K562 (cell line): ENCODE measurements around the gene GPRIN3. TPM values are rescaled to one million over a fixed set of nuclear protein-coding genes. Genes with fewer than 3 reads are reported as not detected.

Experiments used
- ATAC-seq: fragments of 200-7000 bp; cut with Tn5 transposase; 3 replicates; pipeline ENCODE4 v1.9.1; 2020; ENCODE audit warnings: moderate library complexity
- BruUV-seq: library from RNA; stranded (reverse); fragments of 400-500 nt; replicated peaks from 2 replicates; lab custom pipeline; 2021; lab: Mats Ljungman, UMichigan
- CTCF ChIA-PET: fragments of 300-600 bp; formaldehyde crosslinking; extraction: SDS; loops from one replicate; lab custom pipeline; 2021; ENCODE audit warnings: low intra/inter-chr PET ratio; lab: Yijun Ruan, JAX
- POLR2A ChIA-PET: fragments of 300-600, 350-650 bp; sonication (Branson Sonifier 250); formaldehyde crosslinking; extraction: SDS; loops from one replicate; lab custom pipeline; 2021; ENCODE audit warnings: antibody characterized with exemption, inconsistent platforms; lab: Yijun Ruan, JAX
- DNase-seq, 4 experiments: peaks; one replicate each; pipeline versions ENCODE4 v3.0.0 to v3.0.0-alpha.2; 2011 to 2018; ENCODE audit warnings: low spot score in 3 of 4, mixed read lengths in 3 of 4; ENCODE audit errors: extremely low read depth in 1 of 4
- FAIRE-seq: peaks from 2 replicates; lab custom pipeline; 2011; peaks lifted over from hg19 to GRCh38; lab: Jason Lieb, UNC
- H2AFZ ChIP-seq: 2 replicates; pipeline ENCODE4 v1.6.0; 2011; ENCODE audit warnings: low read depth, low read length, control low read depth, inconsistent platforms
- H3K27ac ChIP-seq: fragments of 200-600 bp; 3 replicates; pipeline ENCODE4 v1.8.0; 2011; ENCODE audit warnings: low read depth, mild to moderate bottlenecking, control low read depth, inconsistent platforms, low read length, moderate library complexity, mixed read lengths; ENCODE audit errors: extremely low read depth
- H3K27me3 ChIP-seq, 2 experiments: fragments of 300-600 bp in 1 of 2; 2 replicates in 1 of 2; 3 replicates in 1 of 2; pipeline versions ENCODE4 v1.6.0 to v1.8.0; 2011; ENCODE audit warnings: inconsistent platforms in 2 of 2, low read length in 2 of 2, mild to moderate bottlenecking in 1 of 2, mixed read lengths in 1 of 2, moderate library complexity in 1 of 2; ENCODE audit not compliant: control insufficient read depth in 2 of 2, insufficient read depth in 2 of 2
- H3K36me3 ChIP-seq: fragments of 300-600 bp; 3 replicates; pipeline ENCODE4 v1.8.0; 2011; ENCODE audit warnings: mild to moderate bottlenecking, low read length, inconsistent platforms; ENCODE audit not compliant: control insufficient read depth, insufficient read depth
- H3K4me1 ChIP-seq, 2 experiments: fragments of 200-600 bp in 1 of 2; replicated peaks in 1 of 2; 2 replicates in 1 of 2; 3 replicates in 1 of 2; pipeline versions ENCODE4 v1.5.1 to v1.8.0; 2011; ENCODE audit warnings: inconsistent platforms in 2 of 2, low read length in 2 of 2, mild to moderate bottlenecking in 1 of 2, mixed read lengths in 1 of 2, moderate library complexity in 1 of 2; ENCODE audit not compliant: control insufficient read depth in 2 of 2, insufficient read depth in 2 of 2
- H3K4me2 ChIP-seq: 2 replicates; pipeline ENCODE4 v1.6.1; 2011; ENCODE audit warnings: low read length, control low read depth, inconsistent platforms, mixed read lengths; ENCODE audit not compliant: insufficient read depth
- H3K4me3 ChIP-seq: fragments of 200-600 bp; sonication (generic), shearing (Covaris generic); 2 replicates; pipeline ENCODE4 v1.5.1; 2016; ENCODE audit warnings: control low read depth, inconsistent platforms
- H3K79me2 ChIP-seq: fragments of 200-600 bp; 3 replicates; pipeline ENCODE4 v1.8.0; 2011; ENCODE audit warnings: low read length, inconsistent platforms; ENCODE audit not compliant: control insufficient read depth, insufficient read depth
- H3K9ac ChIP-seq, 2 experiments: 2 replicates each; pipeline versions ENCODE4 v1.6.0 to v1.6.1; 2011; ENCODE audit warnings: low read depth in 2 of 2, low read length in 2 of 2, control low read depth in 1 of 2, inconsistent platforms in 1 of 2, mild to moderate bottlenecking in 1 of 2, mixed read lengths in 1 of 2; ENCODE audit not compliant: insufficient read depth in 1 of 2
- H3K9me1 ChIP-seq: one replicate; pipeline ENCODE4 v1.6.0; 2011; ENCODE audit warnings: inconsistent platforms, mild to moderate bottlenecking, low read length, moderate library complexity; ENCODE audit not compliant: control insufficient read depth, insufficient read depth
- H3K9me3 ChIP-seq: replicated peaks from 2 replicates; pipeline ENCODE4 v1.5.1; 2011; ENCODE audit warnings: low read depth, low read length, inconsistent platforms; ENCODE audit not compliant: control insufficient read depth, insufficient read depth
- H4K20me1 ChIP-seq: replicated peaks from 2 replicates; pipeline ENCODE4 v1.6.1; 2011; ENCODE audit warnings: low read length, inconsistent platforms, mixed read lengths; ENCODE audit not compliant: control insufficient read depth, insufficient read depth
- ATF6 ChIP-seq: sonication (generic); formaldehyde crosslinking; IDR thresholded peaks from 2 replicates; pipeline ENCODE4 v1.4.0; 2020; ENCODE audit warnings: mild to moderate bottlenecking, missing genetic modification reagents
- BHLHE40 ChIP-seq: IDR thresholded peaks from 2 replicates; pipeline ENCODE4 v1.6.1; 2011; ENCODE audit warnings: low read length, improper control_type of control experiment
- DPF2 ChIP-seq: fragments of 450-650 bp; IDR thresholded peaks from 2 replicates; pipeline ENCODE4 v1.6.1; 2016
- ERF ChIP-seq: fragments of 450-650 bp; formaldehyde crosslinking; IDR thresholded peaks from 2 replicates; pipeline ENCODE4 v1.4.0; 2020; ENCODE audit warnings: mild to moderate bottlenecking, mixed read lengths
- FOXK2 ChIP-seq, 2 experiments: fragments of 450-650 bp; IDR thresholded peaks in 1 of 2; conservative IDR thresholded peaks in 1 of 2; 2 replicates each; pipeline ENCODE4 v1.6.1; 2016; ENCODE audit warnings: low read depth in 2 of 2, mild to moderate bottlenecking in 1 of 2
- LCOR ChIP-seq: sonication (generic); formaldehyde crosslinking; IDR thresholded peaks from 2 replicates; pipeline ENCODE4 v1.8.0; 2022; ENCODE audit warnings: mild to moderate bottlenecking, missing genetic modification reagents
- MXI1 ChIP-seq: IDR thresholded peaks from 2 replicates; pipeline ENCODE4 v1.6.1; 2011; ENCODE audit warnings: low read depth, mild to moderate bottlenecking, improper control_type of control experiment, low read length
- POLR3G ChIP-seq: IDR thresholded peaks from 2 replicates; pipeline ENCODE4 v1.6.1; 2011; ENCODE audit not compliant: insufficient read length, insufficient replicate concordance; ENCODE audit errors: extremely low read depth
- SIRT6 ChIP-seq: IDR thresholded peaks from one replicate; pipeline ENCODE4 v1.6.1; 2012; ENCODE audit warnings: low read depth, mild to moderate bottlenecking, control low read depth, inconsistent platforms, low read length, moderate library complexity
- SMARCA4 ChIP-seq: fragments of 450-650 bp; IDR thresholded peaks from 2 replicates; pipeline ENCODE4 v1.6.1; 2016
- SRF ChIP-seq, 2 experiments: fragments of 250-450, 450-650 bp in 1 of 2; sonication (Bioruptor Pico) in 1 of 2; sonication (generic) in 1 of 2; formaldehyde crosslinking; IDR thresholded peaks; 2 replicates each; pipeline versions ENCODE4 v1.5.0 to v1.5.1; 2020 to 2022; ENCODE audit warnings: mild to moderate bottlenecking in 1 of 2, missing genetic modification reagents in 1 of 2
- SRSF3 ChIP-seq: fragments of 200-400 bp; formaldehyde crosslinking; IDR thresholded peaks from 2 replicates; pipeline ENCODE4 v1.6.1; 2016; ENCODE audit warnings: mild to moderate bottlenecking, low read length, moderate library complexity; ENCODE audit not compliant: insufficient read depth
- THRA ChIP-seq: fragments of 450-650 bp; IDR thresholded peaks from 2 replicates; pipeline ENCODE4 v1.6.1; 2017; ENCODE audit warnings: mild to moderate bottlenecking, moderate library complexity
- THRB ChIP-seq: fragments of 450-650 bp; formaldehyde crosslinking; conservative IDR thresholded peaks from 2 replicates; pipeline ENCODE4 v1.4.0; 2022; ENCODE audit warnings: mild to moderate bottlenecking, missing genetic modification characterization
- ZKSCAN8 ChIP-seq: fragments of 200-800 bp; sonication (Bioruptor generic); IDR thresholded peaks from 2 replicates; pipeline ENCODE4 v1.6.1; 2016; ENCODE audit warnings: missing genetic modification characterization, missing compliant biosample characterization
- ZNF324 ChIP-seq: fragments of 250-450 bp; sonication (Bioruptor Pico); IDR thresholded peaks from 2 replicates; pipeline ENCODE4 v1.4.0; 2020; ENCODE audit warnings: mild to moderate bottlenecking
- ZNF384 ChIP-seq: IDR thresholded peaks from 2 replicates; pipeline ENCODE4 v1.6.1; 2012; ENCODE audit warnings: low read depth, low read length, improper control_type of control experiment
- ZNF639 ChIP-seq, 2 experiments: fragments of 200-800 bp in 1 of 2; sonication (Bioruptor generic) in 1 of 2; sonication (generic) in 1 of 2; formaldehyde crosslinking in 1 of 2; IDR thresholded peaks in 1 of 2; conservative IDR thresholded peaks in 1 of 2; 2 replicates each; pipeline versions ENCODE4 v1.5.0 to v1.6.1; 2016 to 2020; ENCODE audit warnings: missing compliant biosample characterization in 1 of 2, missing genetic modification characterization in 1 of 2, missing genetic modification reagents in 1 of 2
- in situ Hi-C: fragments of 300-500 bp; cut with MboI; formaldehyde crosslinking; loops from 4 replicates; pipeline ENCODE4 v1.15.0; 2018; ENCODE audit warnings: inconsistent platforms, mixed read lengths
- intact Hi-C: fragments of 100-400 bp; cut with micrococcal nuclease; formaldehyde crosslinking; loops from 2 replicates; pipeline ENCODE4 v1.14.2; 2022
- polyA plus RNA-seq, 8 experiments: library from polyadenylated mRNA; depleted of rRNA in 4 of 8; stranded (reverse) in 5 of 8; unstranded in 3 of 8; fragments of >200 nt; fragmentation: Nextera tagmentation in 2 of 8; fragmentation: Illumina TruSeq in 1 of 8; extraction: Ambion mirVana in 2 of 8; extraction: Trizol in 1 of 8; gene quantifications; 2 replicates each; pipeline versions ENCODE4 v1.2.1 to v1.2.3, GENCODE V29; 2011 to 2014; ENCODE audit warnings: inconsistent platforms in 1 of 8, missing spikeins in 1 of 8
- total RNA-seq, 7 experiments: library from RNA; depleted of rRNA in 6 of 7; stranded (reverse); fragments of >200 nt in 6 of 7; fragmentation: Illumina TruSeq in 2 of 7; extraction: Trizol in 2 of 7; gene quantifications; 2 replicates each; pipeline versions ENCODE4 v1.2.1 to v1.2.3, GENCODE V29; 2011 to 2021; ENCODE audit warnings: low replicate concordance in 1 of 7

The GPRIN3 gene
- total and polyA plus RNA-seq, 9 of the 15 experiments (the other 6 are each of a cell fraction or from before 2014, with no cell fraction given): 0.02 TPM; not detected in 8

GRCh38 chr4:89344571-89344970 is 37.0 kb upstream of the GPRIN3 start (continued):
- TF ChIP-seq ERF (CRISPR knock-in tag) (no peak), ZNF324 (no peak), FOXK2 (conservative IDR thresholded peaks at IDR 0.05 in 1 of 2, IDR thresholded peaks at IDR 0.05 in 1 of 2; ENCODE audit: low read depth in 2 of 2) (no peak), SRF (CRISPR knock-in tag; IDR thresholded peaks at IDR 0.05) (no peak), SMARCA4 (no peak), SIRT6 (no peak), ATF6 (CRISPR knock-in tag) (no peak), ZKSCAN8 (CRISPR knock-in tag) (no peak), MXI1 (no peak), LCOR (CRISPR knock-in tag) (no peak)

- H3K9ac ChIP-seq: no peak overlapping the region
- POLR2A ChIA-PET: no interaction called here
- H3K4me3 ChIP-seq: no peak overlapping the region
- intact Hi-C loops: no loop called here
- no TSS peak for BruUV-seq
- in situ Hi-C loops: no loop called here
- ATAC-seq (no peak), DNase-seq (no peak), FAIRE-seq (no peak)
- H3K36me3 ChIP-seq: no peaks in the 10 kb centered on the region
- H3K27ac ChIP-seq: no peak overlapping the region
- H4K20me1 ChIP-seq: no peaks in the 10 kb centered on the region
- no peaks in the 10 kb centered on the region for H3K4me1 ChIP-seq
- CTCF ChIA-PET: no interaction called here
- H3K9me1 ChIP-seq: no peaks in the 10 kb centered on the region
- no peaks in the 10 kb centered on the region for H3K79me2 ChIP-seq
- no peak overlapping the region for H3K4me2 ChIP-seq
- H3K27me3 ChIP-seq: no peaks in the 10 kb centered on the region
- H2AFZ ChIP-seq: no peak overlapping the region
- no peaks in the 10 kb centered on the region for H3K9me3 ChIP-seq
- TF ChIP-seq SRSF3: no peak
- TF ChIP-seq BHLHE40: no peak
- no peak for TF ChIP-seq ZNF384
- no peak for TF ChIP-seq DPF2
- TF ChIP-seq THRB (CRISPR knock-in tag): no peak
- TF ChIP-seq ZNF639 (CRISPR knock-in tag; conservative IDR thresholded peaks at IDR 0.05 in 1 of 2, IDR thresholded peaks at IDR 0.05 in 1 of 2): no peak
- TF ChIP-seq THRA: no peak
- no peak for TF ChIP-seq POLR3G
These were observed 30.6 kb upstream of the GPRIN3 start for GRCh38 chr4:89338206-89338605.
